DND-41 (cell line): ENCODE data around the gene PTPRJ.

ENCODE experiments used
- ATAC-seq: fragments of 200-7000 bp; cut with Tn5 transposase; 3 replicates; pipeline ENCODE4 v1.9.1; 2021; ENCODE audit warnings: low read depth; ENCODE audit not compliant: insufficient read depth
- DNase-seq: peaks from one replicate; pipeline ENCODE4 v3.0.0-alpha.2; 2020
- H2AFZ ChIP-seq: 2 replicates; pipeline ENCODE4 v1.6.0; 2012; ENCODE audit warnings: low read depth, low read length
- H3K27ac ChIP-seq: 2 replicates; pipeline ENCODE4 v1.5.1; 2012; ENCODE audit warnings: low read length, inconsistent platforms
- H3K27me3 ChIP-seq: fragments of 200-600 bp; sonication (generic); 2 replicates; pipeline ENCODE4 v1.6.0; 2012; ENCODE audit warnings: low read length, mild to moderate bottlenecking, inconsistent platforms; ENCODE audit not compliant: insufficient read depth, poor library complexity
- H3K36me3 ChIP-seq: 2 replicates; pipeline ENCODE4 v1.5.1; 2012; ENCODE audit warnings: low read length, inconsistent platforms; ENCODE audit not compliant: insufficient read depth
- H3K4me1 ChIP-seq: 2 replicates; pipeline ENCODE4 v1.5.1; 2012; ENCODE audit warnings: mild to moderate bottlenecking, low read length; ENCODE audit not compliant: insufficient read depth
- H3K4me2 ChIP-seq: 2 replicates; pipeline ENCODE4 v1.6.0; 2012; ENCODE audit warnings: mild to moderate bottlenecking, moderate library complexity, low read length, inconsistent platforms; ENCODE audit not compliant: insufficient read depth
- H3K4me3 ChIP-seq, 2 experiments: fragments of 200-600 bp in 1 of 2; shearing (Covaris generic) in 1 of 2; 2 replicates each; pipeline ENCODE4 v1.5.1; 2012 to 2016; ENCODE audit warnings: inconsistent platforms in 2 of 2, low read length in 2 of 2, mild to moderate bottlenecking in 2 of 2, low read depth in 1 of 2, moderate library complexity in 1 of 2
- H3K79me2 ChIP-seq: 2 replicates; pipeline ENCODE4 v1.6.0; 2012; ENCODE audit warnings: low read length, inconsistent platforms; ENCODE audit not compliant: insufficient read depth
- H3K9ac ChIP-seq: 2 replicates; pipeline ENCODE4 v1.6.0; 2012; ENCODE audit warnings: low read depth, mild to moderate bottlenecking, inconsistent platforms, low read length, moderate library complexity
- H3K9me3 ChIP-seq: 2 replicates; pipeline ENCODE4 v1.5.1; 2012; ENCODE audit warnings: low read length, moderate library complexity, mild to moderate bottlenecking, inconsistent platforms; ENCODE audit not compliant: insufficient read depth, severe bottlenecking
- H4K20me1 ChIP-seq: 2 replicates; pipeline ENCODE4 v1.6.0; 2012; ENCODE audit warnings: low read length; ENCODE audit not compliant: insufficient read depth
- EZH2 ChIP-seq: IDR thresholded peaks from 3 replicates; pipeline ENCODE4 v1.6.1; 2012; ENCODE audit warnings: borderline replicate concordance, low read depth, mild to moderate bottlenecking, moderate library complexity, low read length, inconsistent platforms; ENCODE audit not compliant: severe bottlenecking
- TF ChIP-seq, protein P1 (sequence below): IDR thresholded peaks from 2 replicates; pipeline ENCODE4 v1.5.1; 2012; ENCODE audit warnings: borderline replicate concordance, low read length, moderate library complexity, mild to moderate bottlenecking; ENCODE audit not compliant: poor library complexity, severe bottlenecking; ENCODE audit errors: extremely low read depth

The PTPRJ gene

GRCh38 chr11:47981667-47982404 is 1.5 kb downstream of the PTPRJ start:
- H3K27me3 ChIP-seq, result peaks cover 25% of the 10 kb centered on the region
- H4K20me1 ChIP-seq, result peaks cover 2% of the 10 kb centered on the region; the same call in 1 of the 2 replicates
- H3K9ac ChIP-seq, result peak overlapping the region; percentile 59; the same call in 1 of the 2 replicates
- ATAC-seq, result no peak
- H3K4me2 ChIP-seq, result peak overlapping the region; percentile 84
- peaks cover 9% of the 10 kb centered on the region for H3K4me1 ChIP-seq
- H3K36me3 ChIP-seq, result no peaks in the 10 kb centered on the region
- TF ChIP-seq EZH2, result no peak
- TF ChIP-seq, protein P1, sequence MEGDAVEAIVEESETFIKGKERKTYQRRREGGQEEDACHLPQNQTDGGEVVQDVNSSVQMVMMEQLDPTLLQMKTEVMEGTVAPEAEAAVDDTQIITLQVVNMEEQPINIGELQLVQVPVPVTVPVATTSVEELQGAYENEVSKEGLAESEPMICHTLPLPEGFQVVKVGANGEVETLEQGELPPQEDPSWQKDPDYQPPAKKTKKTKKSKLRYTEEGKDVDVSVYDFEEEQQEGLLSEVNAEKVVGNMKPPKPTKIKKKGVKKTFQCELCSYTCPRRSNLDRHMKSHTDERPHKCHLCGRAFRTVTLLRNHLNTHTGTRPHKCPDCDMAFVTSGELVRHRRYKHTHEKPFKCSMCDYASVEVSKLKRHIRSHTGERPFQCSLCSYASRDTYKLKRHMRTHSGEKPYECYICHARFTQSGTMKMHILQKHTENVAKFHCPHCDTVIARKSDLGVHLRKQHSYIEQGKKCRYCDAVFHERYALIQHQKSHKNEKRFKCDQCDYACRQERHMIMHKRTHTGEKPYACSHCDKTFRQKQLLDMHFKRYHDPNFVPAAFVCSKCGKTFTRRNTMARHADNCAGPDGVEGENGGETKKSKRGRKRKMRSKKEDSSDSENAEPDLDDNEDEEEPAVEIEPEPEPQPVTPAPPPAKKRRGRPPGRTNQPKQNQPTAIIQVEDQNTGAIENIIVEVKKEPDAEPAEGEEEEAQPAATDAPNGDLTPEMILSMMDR, result no peak
- no peak overlapping the region for H3K27ac ChIP-seq
- peak overlapping the region in 1 of 2 experiments; percentile 60; a peak in 3 of 4 replicates for H3K4me3 ChIP-seq
- H3K9me3 ChIP-seq, result no peaks in the 10 kb centered on the region
- no peak overlapping the region for H2AFZ ChIP-seq
- DNase-seq, result no peak
- H3K79me2 ChIP-seq, result no peaks in the 10 kb centered on the region

GRCh38 chr11:47982616-47983015 is 2.3 kb downstream of the PTPRJ start:
- H3K4me1 ChIP-seq, result peaks cover 9% of the 10 kb centered on the region
- no peak overlapping the region for H3K27ac ChIP-seq
- TF ChIP-seq, protein P1, result no peak
- TF ChIP-seq EZH2, result no peak
- peaks cover 2% of the 10 kb centered on the region; the same call in 1 of the 2 replicates for H4K20me1 ChIP-seq
- ATAC-seq (no peak), DNase-seq (no peak)
- H2AFZ ChIP-seq, result no peak overlapping the region
- H3K79me2 ChIP-seq, result no peaks in the 10 kb centered on the region
- no peaks in the 10 kb centered on the region for H3K9me3 ChIP-seq
- H3K4me3 ChIP-seq, result no peak overlapping the region
- peaks cover 25% of the 10 kb centered on the region for H3K27me3 ChIP-seq
- H3K36me3 ChIP-seq, result no peaks in the 10 kb centered on the region
- H3K9ac ChIP-seq, result no peak overlapping the region
- H3K4me2 ChIP-seq, result no peak overlapping the region

- H3K27ac ChIP-seq, result no peak overlapping the region
- peaks cover 25% of the 10 kb centered on the region for H3K27me3 ChIP-seq
- H3K36me3 ChIP-seq, result no peaks in the 10 kb centered on the region
- no peaks in the 10 kb centered on the region for H3K79me2 ChIP-seq
- H3K9me3 ChIP-seq, result no peaks in the 10 kb centered on the region
- no peak overlapping the region for H3K4me3 ChIP-seq
- peaks cover 9% of the 10 kb centered on the region for H3K4me1 ChIP-seq
- H2AFZ ChIP-seq, result no peak overlapping the region
- ATAC-seq, result no peak
- peaks cover 2% of the 10 kb centered on the region; the same call in 1 of the 2 replicates for H4K20me1 ChIP-seq
- no peak for DNase-seq
- no peak overlapping the region for H3K4me2 ChIP-seq
- TF ChIP-seq, protein P1, result no peak
- no peak for TF ChIP-seq EZH2
- H3K9ac ChIP-seq, result no peak overlapping the region
Measured at GRCh38 chr11:47983464-47984397, 3.4 kb downstream of the PTPRJ start.
